NCI-H1694 treated with DMSO at 0.1 percent for 48 hours (cell line): ENCODE data around the gene HNRNPA0.
"Not testable (repeated sequence)": the region's sequence is repeated elsewhere in the genome, so short reads cannot be mapped to it uniquely, and the experiment has no call there.

Source experiments
- DNase-seq: peaks from one replicate; lab custom pipeline; 2025; lab: John Stamatoyannopoulos, UW

HNRNPA0 gene

GRCh38 chr5:137754188-137754960 is at the start of gene HNRNPA0:
Gene HNRNPA0 (minus strand): TSS chr5:137754363. CDS start chr5:137754066, 297 bp downstream.
- peak; percentile 89 for DNase-seq

- no peak for DNase-seq
Measured at GRCh38 chr5:137802282-137803210, 48.4 kb upstream of the HNRNPA0 start.

GRCh38 chr5:137800700-137801411 is 46.7 kb upstream of the HNRNPA0 start:
- no peak for DNase-seq

- DNase-seq, result no peak
Measured at GRCh38 chr5:137796279-137796678, 42.1 kb upstream of the HNRNPA0 start.

- DNase-seq, result no peak
Measured at GRCh38 chr5:137794863-137795262, 40.7 kb upstream of the HNRNPA0 start.

GRCh38 chr5:137792303-137792702 is 38.1 kb upstream of the HNRNPA0 start:
- no peak for DNase-seq

GRCh38 chr5:137791799-137792198 is 37.6 kb upstream of the HNRNPA0 start:
- DNase-seq, result no peak

- no peak for DNase-seq
Measured at GRCh38 chr5:137791387-137791786, 37.2 kb upstream of the HNRNPA0 start.

GRCh38 chr5:137788560-137788959 is 34.4 kb upstream of the HNRNPA0 start:
- not testable (repeated sequence) for DNase-seq

- DNase-seq, result no peak
Measured at GRCh38 chr5:137782984-137783536, 28.9 kb upstream of the HNRNPA0 start.

- DNase-seq, result no peak
Measured at GRCh38 chr5:137782055-137782454, 27.9 kb upstream of the HNRNPA0 start.

- peak; percentile 36 for DNase-seq
Measured at GRCh38 chr5:137778772-137779564, 24.8 kb upstream of the HNRNPA0 start.

GRCh38 chr5:137767937-137768336 is 13.8 kb upstream of the HNRNPA0 start:
- not testable (repeated sequence) for DNase-seq

- no peak for DNase-seq
Measured at GRCh38 chr5:137761566-137761965, 7.4 kb upstream of the HNRNPA0 start.

GRCh38 chr5:137760719-137761516 is 6.8 kb upstream of the HNRNPA0 start:
- DNase-seq, result no peak

- no peak for DNase-seq
Measured at GRCh38 chr5:137760294-137760693, 6.1 kb upstream of the HNRNPA0 start.

GRCh38 chr5:137758715-137759306 is 4.6 kb upstream of the HNRNPA0 start:
- DNase-seq, result no peak

GRCh38 chr5:137758121-137758520 is 4.0 kb upstream of the HNRNPA0 start:
- DNase-seq, result no peak

- no peak for DNase-seq
Measured at GRCh38 chr5:137757634-137758033, 3.5 kb upstream of the HNRNPA0 start.
